ENCODE measurements around the gene ARHGEF1.

Gene ARHGEF1

DNA sequence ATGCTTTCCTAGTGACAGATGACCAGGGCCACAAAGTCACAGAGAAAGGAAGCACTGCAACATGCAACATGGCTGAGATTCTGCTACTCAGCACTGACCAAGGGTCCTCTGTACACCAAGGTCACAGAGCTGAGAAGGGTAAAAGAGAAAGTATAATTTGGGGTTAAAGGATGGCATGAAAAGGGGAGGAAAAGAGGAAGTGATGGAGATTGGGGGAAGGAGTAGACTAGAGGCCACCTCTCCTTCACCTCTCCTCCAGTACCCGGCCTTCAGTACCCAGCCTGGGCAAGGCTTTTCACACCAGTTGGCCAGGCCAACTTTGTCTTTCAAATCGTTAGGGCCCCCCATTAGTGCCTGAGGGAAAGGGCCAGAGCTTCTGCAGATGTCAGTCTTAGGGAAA lies 29.2 kb upstream of the ARHGEF1 start:
- TF ChIP-seq, protein P1, sequence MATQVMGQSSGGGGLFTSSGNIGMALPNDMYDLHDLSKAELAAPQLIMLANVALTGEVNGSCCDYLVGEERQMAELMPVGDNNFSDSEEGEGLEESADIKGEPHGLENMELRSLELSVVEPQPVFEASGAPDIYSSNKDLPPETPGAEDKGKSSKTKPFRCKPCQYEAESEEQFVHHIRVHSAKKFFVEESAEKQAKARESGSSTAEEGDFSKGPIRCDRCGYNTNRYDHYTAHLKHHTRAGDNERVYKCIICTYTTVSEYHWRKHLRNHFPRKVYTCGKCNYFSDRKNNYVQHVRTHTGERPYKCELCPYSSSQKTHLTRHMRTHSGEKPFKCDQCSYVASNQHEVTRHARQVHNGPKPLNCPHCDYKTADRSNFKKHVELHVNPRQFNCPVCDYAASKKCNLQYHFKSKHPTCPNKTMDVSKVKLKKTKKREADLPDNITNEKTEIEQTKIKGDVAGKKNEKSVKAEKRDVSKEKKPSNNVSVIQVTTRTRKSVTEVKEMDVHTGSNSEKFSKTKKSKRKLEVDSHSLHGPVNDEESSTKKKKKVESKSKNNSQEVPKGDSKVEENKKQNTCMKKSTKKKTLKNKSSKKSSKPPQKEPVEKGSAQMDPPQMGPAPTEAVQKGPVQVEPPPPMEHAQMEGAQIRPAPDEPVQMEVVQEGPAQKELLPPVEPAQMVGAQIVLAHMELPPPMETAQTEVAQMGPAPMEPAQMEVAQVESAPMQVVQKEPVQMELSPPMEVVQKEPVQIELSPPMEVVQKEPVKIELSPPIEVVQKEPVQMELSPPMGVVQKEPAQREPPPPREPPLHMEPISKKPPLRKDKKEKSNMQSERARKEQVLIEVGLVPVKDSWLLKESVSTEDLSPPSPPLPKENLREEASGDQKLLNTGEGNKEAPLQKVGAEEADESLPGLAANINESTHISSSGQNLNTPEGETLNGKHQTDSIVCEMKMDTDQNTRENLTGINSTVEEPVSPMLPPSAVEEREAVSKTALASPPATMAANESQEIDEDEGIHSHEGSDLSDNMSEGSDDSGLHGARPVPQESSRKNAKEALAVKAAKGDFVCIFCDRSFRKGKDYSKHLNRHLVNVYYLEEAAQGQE (IDR thresholded peaks at IDR 0.05; ENCODE audit: insufficient read depth in 1 of 2, low read depth in 2 of 2, low read length in 2 of 2) = no peak
- TF ChIP-seq SIN3A (IDR thresholded peaks at IDR 0.05; ENCODE audit: borderline replicate concordance, insufficient read depth, low read length) (no peak), TAF1 (IDR thresholded peaks at IDR 0.05; ENCODE audit: borderline replicate concordance, insufficient read depth, low read length) (no peak), POLR2AphosphoS5 (IDR thresholded peaks at IDR 0.05; ENCODE audit: low read depth, low read length) (no peak), FOXP2 (optimal IDR thresholded peaks at IDR 0.05; ENCODE audit: borderline replicate concordance, extremely low read depth, extremely low read length, insufficient read depth) (no peak)

DNA sequence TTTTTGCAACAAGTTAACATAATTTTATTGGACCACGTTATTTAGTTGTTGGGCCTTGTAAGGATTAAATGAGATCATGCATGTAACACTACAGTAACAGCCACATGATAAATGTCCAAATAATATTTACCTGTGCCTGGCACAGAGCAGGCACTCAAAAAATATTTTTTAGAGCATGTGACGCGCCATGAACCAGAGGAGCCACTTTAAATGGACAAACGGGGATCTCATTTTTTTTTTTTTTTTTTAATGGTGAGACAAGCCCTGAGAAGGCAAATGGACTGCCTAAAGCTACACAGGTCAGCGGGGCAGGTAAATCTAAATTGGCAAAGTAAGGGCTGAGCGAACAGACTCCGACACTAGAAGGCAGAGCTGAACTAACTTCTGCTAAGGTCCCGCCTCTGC lies 23.8 kb upstream of the ARHGEF1 start:
- TF ChIP-seq, protein P1 (IDR thresholded peaks at IDR 0.05; ENCODE audit: insufficient read depth in 1 of 2, low read depth in 2 of 2, low read length in 2 of 2) = no peak
- TF ChIP-seq SIN3A (IDR thresholded peaks at IDR 0.05; ENCODE audit: borderline replicate concordance, insufficient read depth, low read length) (no peak), FOXP2 (optimal IDR thresholded peaks at IDR 0.05; ENCODE audit: borderline replicate concordance, extremely low read depth, extremely low read length, insufficient read depth) (no peak), TAF1 (IDR thresholded peaks at IDR 0.05; ENCODE audit: borderline replicate concordance, insufficient read depth, low read length) (no peak), POLR2AphosphoS5 (IDR thresholded peaks at IDR 0.05; ENCODE audit: low read depth, low read length) (no peak)

DNA sequence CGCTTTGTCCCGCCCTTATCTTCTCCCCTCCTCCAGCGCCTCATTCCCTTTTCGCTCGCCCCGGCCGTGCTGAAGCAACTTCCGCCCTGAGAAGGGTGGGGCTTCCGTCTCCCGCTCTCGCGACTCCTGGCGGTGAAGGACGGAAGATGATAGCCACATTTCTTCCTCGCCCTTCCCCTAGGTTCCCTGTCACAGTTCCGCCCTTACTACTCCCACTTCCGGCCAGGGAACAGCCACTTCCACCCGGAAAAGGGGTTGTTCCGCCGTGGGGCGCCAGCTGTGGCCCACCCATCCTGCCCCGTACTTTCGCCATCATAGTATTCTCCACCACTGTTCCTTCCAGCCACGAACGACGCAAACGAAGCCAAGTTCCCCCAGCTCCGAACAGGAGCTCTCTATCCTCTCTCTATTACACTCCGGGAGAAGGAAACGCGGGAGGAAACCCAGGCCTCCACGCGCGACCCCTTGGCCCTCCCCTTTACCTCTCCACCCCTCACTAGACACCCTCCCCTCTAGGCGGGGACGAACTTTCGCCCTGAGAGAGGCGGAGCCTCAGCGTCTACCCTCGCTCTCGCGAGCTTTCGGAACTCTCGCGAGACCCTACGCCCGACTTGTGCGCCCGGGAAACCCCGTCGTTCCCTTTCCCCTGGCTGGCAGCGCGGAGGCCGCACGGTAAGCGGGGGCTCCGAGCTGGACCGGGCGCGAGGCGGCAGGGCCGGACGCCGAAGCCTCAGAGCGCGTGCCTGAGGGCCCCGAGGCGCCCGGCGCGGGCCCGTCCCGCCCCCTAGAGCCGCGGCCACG lies 23.2 kb upstream of the ARHGEF1 start, which contains the start of gene RPS19:
Gene RPS19, plus strand, starts transcription at position 638 of the 801 bp plus-strand sequence. CDS start 520 bp downstream, outside the sequence.
- TF ChIP-seq FOXP2 (optimal IDR thresholded peaks at IDR 0.05; ENCODE audit: borderline replicate concordance, extremely low read depth, extremely low read length, insufficient read depth) (peak; percentile 75), SIN3A (IDR thresholded peaks at IDR 0.05; ENCODE audit: borderline replicate concordance, insufficient read depth, low read length) (peak; percentile 97), POLR2AphosphoS5 (IDR thresholded peaks at IDR 0.05; ENCODE audit: low read depth, low read length) (peak; percentile 89), TAF1 (IDR thresholded peaks at IDR 0.05; ENCODE audit: borderline replicate concordance, insufficient read depth, low read length) (peak; percentile 94)
- TF ChIP-seq, protein P1 (IDR thresholded peaks at IDR 0.05; ENCODE audit: insufficient read depth in 1 of 2, low read depth in 2 of 2, low read length in 2 of 2) = peak; percentile 16 to 64; a peak in 1 of 4 replicates

DNA sequence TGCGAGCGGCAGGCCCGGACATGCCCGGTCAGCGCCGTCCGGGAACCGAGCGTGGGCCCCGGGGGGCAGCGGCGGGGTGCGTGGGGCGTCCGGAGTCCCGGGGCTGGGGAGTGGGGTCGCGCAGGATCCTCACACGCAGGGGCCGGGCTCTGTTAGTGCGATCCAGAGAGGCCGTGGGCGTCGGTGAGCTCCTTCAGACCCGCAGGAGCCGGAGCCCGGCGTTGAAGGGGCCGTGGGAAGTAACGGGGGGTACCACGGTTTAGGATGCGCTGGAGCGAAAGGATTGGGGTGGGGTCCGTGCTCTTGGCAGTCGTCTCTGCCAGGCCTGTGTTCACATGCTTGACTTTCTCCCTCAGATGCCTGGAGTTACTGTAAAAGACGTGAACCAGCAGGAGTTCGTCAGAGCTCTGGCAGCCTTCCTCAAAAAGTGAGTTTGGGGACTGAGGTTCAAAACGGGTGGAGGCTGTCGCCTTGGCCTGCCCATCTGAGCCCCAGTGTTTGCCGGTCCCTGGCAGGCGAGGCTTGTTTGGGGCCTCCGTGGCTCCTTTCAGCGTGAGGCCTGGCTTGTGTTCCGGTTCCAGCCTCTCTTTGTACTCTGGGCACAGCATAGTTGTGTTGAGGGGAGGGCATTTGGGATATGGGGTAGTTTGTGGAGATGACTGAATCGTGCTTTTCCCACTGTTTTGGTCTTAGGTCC lies 22.4 kb upstream of the ARHGEF1 start:
- TF ChIP-seq TAF1 (IDR thresholded peaks at IDR 0.05; ENCODE audit: borderline replicate concordance, insufficient read depth, low read length) (peak; percentile 24; the same call in 1 of the 2 replicates), SIN3A (IDR thresholded peaks at IDR 0.05; ENCODE audit: borderline replicate concordance, insufficient read depth, low read length) (no peak)

DNA sequence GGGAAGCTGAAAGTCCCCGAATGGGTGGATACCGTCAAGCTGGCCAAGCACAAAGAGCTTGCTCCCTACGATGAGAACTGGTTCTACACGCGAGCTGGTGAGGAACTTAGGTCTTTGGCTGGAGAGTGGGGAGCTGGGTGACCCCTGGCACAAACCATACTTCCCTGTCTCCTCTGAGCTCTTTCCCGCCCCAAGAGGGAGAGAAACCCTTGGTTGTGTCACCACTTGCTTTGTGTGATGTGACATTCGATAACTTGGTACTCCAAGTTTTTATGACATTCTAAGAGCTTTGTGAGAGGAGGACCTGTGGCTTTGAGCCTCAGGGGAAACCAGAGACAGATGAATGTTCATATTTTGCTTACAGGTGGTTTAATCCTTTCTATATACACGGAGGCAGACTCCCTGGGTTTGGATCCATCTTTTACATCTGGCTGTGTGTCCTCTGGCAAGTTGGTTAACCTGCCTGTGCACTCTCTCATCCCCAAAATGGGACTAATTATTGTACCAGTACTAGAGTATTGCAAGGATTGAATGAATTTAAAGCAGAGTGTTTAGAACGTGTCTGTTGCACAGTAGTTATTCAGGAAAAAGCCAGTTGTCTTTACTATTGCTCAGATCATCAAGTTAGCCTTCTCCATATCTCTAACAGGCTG lies 21.7 kb upstream of the ARHGEF1 start:
- TF ChIP-seq, protein P1 (IDR thresholded peaks at IDR 0.05; ENCODE audit: insufficient read depth in 1 of 2, low read depth in 2 of 2, low read length in 2 of 2) = no peak
- TF ChIP-seq POLR2AphosphoS5 (IDR thresholded peaks at IDR 0.05; ENCODE audit: low read depth, low read length) (no peak; the same call in 1 of the 2 replicates), SIN3A (IDR thresholded peaks at IDR 0.05; ENCODE audit: borderline replicate concordance, insufficient read depth, low read length) (no peak), FOXP2 (optimal IDR thresholded peaks at IDR 0.05; ENCODE audit: borderline replicate concordance, extremely low read depth, extremely low read length, insufficient read depth) (no peak), TAF1 (IDR thresholded peaks at IDR 0.05; ENCODE audit: borderline replicate concordance, insufficient read depth, low read length) (no peak)

Data from PFSK-1 (cell line).